Testis (tissue), 3 donors: Measurements from ENCODE around the gene PRKN. TPM values are rescaled to one million over a fixed set of nuclear protein-coding genes. Genes with fewer than 3 reads are reported as not detected.

Experiments used
- DNase-seq: peaks from one replicate; pipeline ENCODE4 v3.0.0-alpha.2; 2019
- H3K27ac ChIP-seq, 2 donors: fragments of 200-600 bp; sonication (generic); one replicate each; pipeline ENCODE4 v1.5.1; 2019
- H3K27me3 ChIP-seq: fragments of 200-600 bp; sonication (generic); one replicate; pipeline ENCODE4 v1.5.1; 2019
- H3K36me3 ChIP-seq: fragments of 200-600 bp; sonication (generic); one replicate; pipeline ENCODE4 v1.5.1; 2017; ENCODE audit warnings: low read depth; ENCODE audit errors: missing control alignments
- H3K4me1 ChIP-seq: fragments of 200-600 bp; sonication (generic); one replicate; pipeline ENCODE4 v1.5.1; 2019
- H3K4me3 ChIP-seq, 2 donors: fragments of 200-600 bp; sonication (generic); one replicate each; pipeline ENCODE4 v1.5.1; 2017 to 2019
- H3K9me3 ChIP-seq: fragments of 200-600 bp; sonication (generic); one replicate; pipeline ENCODE4 v1.5.1; 2017
- CTCF ChIP-seq, 3 experiments: fragments of 450-650 bp in 2 of 3; fragments of 200-600 bp in 1 of 3; sonication (generic) in 1 of 3; IDR thresholded peaks; one replicate each; pipeline ENCODE4 v1.5.1; 2016 to 2019; ENCODE audit warnings: antibody characterized with exemption in 3 of 3, mild to moderate bottlenecking in 2 of 3, moderate library complexity in 1 of 3
- POLR2A ChIP-seq: fragments of 450-650 bp; IDR thresholded peaks from one replicate; pipeline ENCODE4 v1.6.1; 2017; ENCODE audit warnings: antibody characterized with exemption, mild to moderate bottlenecking, moderate library complexity
- WGBS, 2 donors: methylation state at CpG; one replicate each; pipeline ENCODE4 v1.1.5; 2018; 5-methylcytosine and 5-hydroxymethylcytosine counted together
- intact Hi-C: fragments of 100-400 bp; cut with DNase I; formaldehyde crosslinking; loops from one replicate; pipeline ENCODE4 v1.15.1; 2023; ENCODE audit warnings: low total_unique reads
- polyA plus RNA-seq: library from polyadenylated mRNA; stranded (reverse); fragments of 350-450 nt; fragmentation: Illumina TruSeq; extraction: RNeasy Lipid Tissue Mini Kit (QIAGEN cat#74804); gene quantifications from one replicate; pipeline ENCODE4 v1.2.3, GENCODE V29; 2014; ENCODE audit warnings: low read depth, low replicate concordance; ENCODE audit not compliant: insufficient read depth
- total RNA-seq, 2 donors: library from RNA; depleted of rRNA; stranded (reverse); fragments of >200 nt; gene quantifications; one replicate each; pipeline ENCODE4 v1.2.3, GENCODE V29; 2016

The PRKN gene
- total and polyA plus RNA-seq, 3 donors from 2014 or later = 19.1 to 34.5 (median 28.8) TPM

GRCh38 chr6:162684961-162685360, 42.6 kb downstream of the PRKN start:
- Histone ChIP-seq H3K27me3 (no peaks in the 10 kb centered on the region), H3K36me3 (no peaks in the 10 kb centered on the region), H3K27ac (peak overlapping the region in 1 of 2 donors; percentile 57), H3K4me3 (no peak overlapping the region), H3K4me1 (peaks cover 8% of the 10 kb centered on the region), H3K9me3 (no peaks in the 10 kb centered on the region)
- 86 to 90% methylated on average over 3 of the region's 3 CpGs for WGBS, 2 donors
- DNase-seq = no peak
- TF ChIP-seq POLR2A = no peak
- no peak for TF ChIP-seq CTCF (IDR thresholded peaks at IDR 0.05)
- intact Hi-C loops = no loop called here

- Histone ChIP-seq H3K9me3 (no peaks in the 10 kb centered on the region), H3K27ac (peak overlapping the region in 1 of 2 donors; percentile 57), H3K27me3 (no peaks in the 10 kb centered on the region), H3K4me1 (peaks cover 8% of the 10 kb centered on the region), H3K36me3 (no peaks in the 10 kb centered on the region), H3K4me3 (no peak overlapping the region)
- intact Hi-C loops = no loop called here
- 34 to 47% methylated on average over 1 of the region's 1 CpG for WGBS, 2 donors
- no peak for TF ChIP-seq CTCF (IDR thresholded peaks at IDR 0.05)
- no peak for TF ChIP-seq POLR2A
- no peak for DNase-seq
Measured at GRCh38 chr6:162684052-162684451, 43.5 kb downstream of the PRKN start.

GRCh38 chr6:162683135-162683534, 44.4 kb downstream of the PRKN start:
- H3K36me3 ChIP-seq = no peaks in the 10 kb centered on the region
- H3K4me3 ChIP-seq = no peak overlapping the region
- DNase-seq = no peak
- peak overlapping the region in 1 of 2 donors; percentile 57 for H3K27ac ChIP-seq
- no peaks in the 10 kb centered on the region for H3K27me3 ChIP-seq
- intact Hi-C loops = no loop called here
- TF ChIP-seq POLR2A (no peak), CTCF (IDR thresholded peaks at IDR 0.05) (no peak)
- H3K4me1 ChIP-seq = peaks cover 8% of the 10 kb centered on the region
- 30 to 44% methylated on average over 4 of the region's 4 CpGs for WGBS, 2 donors
- H3K9me3 ChIP-seq = no peaks in the 10 kb centered on the region

GRCh38 chr6:162681447-162681846, 46.1 kb downstream of the PRKN start:
- Histone ChIP-seq H3K27me3 (no peaks in the 10 kb centered on the region), H3K36me3 (no peaks in the 10 kb centered on the region), H3K9me3 (no peaks in the 10 kb centered on the region), H3K27ac (no peak overlapping the region), H3K4me1 (peaks cover 8% of the 10 kb centered on the region), H3K4me3 (no peak overlapping the region)
- intact Hi-C loops = no loop called here
- TF ChIP-seq POLR2A (no peak), CTCF (IDR thresholded peaks at IDR 0.05) (no peak)
- DNase-seq = no peak
- 67 to 79% methylated on average over 1 of the region's 1 CpG for WGBS, 2 donors

- TF ChIP-seq CTCF (IDR thresholded peaks at IDR 0.05) (no peak), POLR2A (no peak)
- WGBS, 2 donors = 53 to 62% methylated on average over 4 of the region's 4 CpGs
Measured at GRCh38 chr6:162680871-162681270, 46.7 kb downstream of the PRKN start.

More at GRCh38 chr6:162680871-162681270, 46.7 kb downstream of the PRKN start:
- DNase-seq = no peak
- Histone ChIP-seq H3K27me3 (no peaks in the 10 kb centered on the region), H3K9me3 (no peaks in the 10 kb centered on the region), H3K27ac (no peak overlapping the region), H3K36me3 (no peaks in the 10 kb centered on the region), H3K4me3 (no peak overlapping the region), H3K4me1 (peaks cover 8% of the 10 kb centered on the region)
- intact Hi-C loops = no loop called here
